Esophagus muscularis mucosa (tissue), 4 donors: ENCODE measurements around the gene SLC38A9. TPM values are rescaled to one million over a fixed set of nuclear protein-coding genes. Genes with fewer than 3 reads are reported as not detected.
A peak's percentile ranks its signal among the peaks of the same experiment; 100 is the strongest.
"Not testable (repeated sequence)": the region's sequence is repeated elsewhere in the genome, so short reads cannot be mapped to it uniquely, and the experiment has no call there.

Experiments
- DNase-seq: peaks from one replicate; pipeline ENCODE4 v3.0.0-alpha.2; 2017; ENCODE audit errors: extremely low spot score
- H3K27ac ChIP-seq, 4 donors: fragments of 200-600 bp; sonication (generic); replicated peaks in 1 of 4; 1 replicate in 3 of 4; 2 replicates in 1 of 4; pipeline ENCODE4 v1.5.1; 2016 to 2019; ENCODE audit warnings: mild to moderate bottlenecking in 1 of 4
- H3K27me3 ChIP-seq, 4 donors: fragments of 200-600 bp; sonication (generic); one replicate each; pipeline versions ENCODE4 v1.5.1 to v1.6.0; 2016 to 2019
- H3K36me3 ChIP-seq, 4 donors: fragments of 200-600 bp; sonication (generic); one replicate each; pipeline ENCODE4 v1.5.1; 2016 to 2019
- H3K4me1 ChIP-seq, 4 donors: fragments of 200-600 bp; sonication (generic); one replicate each; pipeline ENCODE4 v1.5.1; 2016 to 2019
- H3K4me3 ChIP-seq, 4 donors: fragments of 200-600 bp; sonication (generic); 1 replicate in 2 of 4; 2 replicates in 2 of 4; pipeline ENCODE4 v1.5.1; 2016 to 2019; ENCODE audit warnings: mild to moderate bottlenecking in 4 of 4, moderate library complexity in 1 of 4
- H3K9me3 ChIP-seq, 4 donors: fragments of 200-600 bp; sonication (generic); 1 replicate in 3 of 4; 2 replicates in 1 of 4; pipeline ENCODE4 v1.5.1; 2016 to 2019
- EP300 ChIP-seq: sonication (generic); formaldehyde crosslinking; IDR thresholded peaks from one replicate; pipeline ENCODE4 v1.6.1; 2017; ENCODE audit warnings: antibody characterized with exemption
- POLR2A ChIP-seq: fragments of 450-650 bp; IDR thresholded peaks from one replicate; pipeline ENCODE4 v1.6.1; 2017; ENCODE audit warnings: antibody characterized with exemption, moderate library complexity, mild to moderate bottlenecking, low read depth
- POLR2AphosphoS5 ChIP-seq, 2 donors: sonication (generic); formaldehyde crosslinking; IDR thresholded peaks; one replicate each; pipeline ENCODE4 v1.6.1; 2017; ENCODE audit warnings: antibody characterized with exemption in 2 of 2
- WGBS: methylation state at CpG from one replicate; pipeline ENCODE4 v1.1.5; 2018; 5-methylcytosine and 5-hydroxymethylcytosine counted together
- intact Hi-C: fragments of 100-400 bp; cut with DNase I; formaldehyde crosslinking; loops from one replicate; pipeline ENCODE4 v1.15.1; 2023
- total RNA-seq, 4 donors: library from RNA; depleted of rRNA; stranded (reverse); fragments of >200 nt; gene quantifications; one replicate each; pipeline versions ENCODE4 v1.1.0 to v1.2.1, GENCODE V29; 2016
- TF ChIP-seq, protein P1 (sequence below), 3 experiments: fragments of 200-600 bp in 2 of 3; fragments of 450-650 bp in 1 of 3; sonication (generic) in 2 of 3; IDR thresholded peaks; one replicate each; pipeline ENCODE4 v1.5.1; 2017 to 2019; ENCODE audit warnings: antibody characterized with exemption in 3 of 3, mild to moderate bottlenecking in 2 of 3, moderate library complexity in 1 of 3

SLC38A9 gene
- total RNA-seq, 4 donors from 2014 or later = 10.0 to 12.3 (median 11.0) TPM

DNA sequence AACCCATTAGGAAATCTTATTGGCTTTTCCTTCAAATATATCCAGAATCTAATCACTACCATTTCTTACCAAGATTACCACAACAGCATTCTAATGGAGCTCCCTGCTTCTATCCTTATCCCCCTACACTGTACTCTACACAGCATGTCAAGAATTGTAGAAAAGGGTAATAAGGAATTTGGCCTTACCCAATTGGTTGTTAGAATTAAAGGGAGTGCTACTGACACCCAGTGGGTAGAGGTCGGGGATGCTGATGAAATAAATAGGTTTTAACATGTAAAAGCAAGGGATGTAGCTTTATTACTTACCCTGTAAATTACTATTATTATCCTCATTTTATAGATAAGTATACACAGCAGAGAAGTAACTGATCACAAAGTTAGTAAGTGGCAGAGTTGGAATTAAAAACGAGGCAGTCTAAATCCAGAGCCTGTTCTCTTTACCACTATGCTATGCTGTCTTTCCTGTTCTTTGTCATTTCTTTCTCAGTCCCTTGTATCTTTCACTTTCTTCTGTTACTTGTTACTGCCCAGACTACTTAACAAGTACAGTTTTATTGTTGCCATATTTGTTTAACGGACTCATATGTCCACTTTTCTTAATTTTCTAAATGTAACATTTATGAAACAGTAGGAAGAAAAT is 10.5 kb downstream of the SLC38A9 start:
- TF ChIP-seq POLR2A (no peak), EP300 (no peak), POLR2AphosphoS5 (IDR thresholded peaks at IDR 0.05) (no peak)
- TF ChIP-seq, protein P1, sequence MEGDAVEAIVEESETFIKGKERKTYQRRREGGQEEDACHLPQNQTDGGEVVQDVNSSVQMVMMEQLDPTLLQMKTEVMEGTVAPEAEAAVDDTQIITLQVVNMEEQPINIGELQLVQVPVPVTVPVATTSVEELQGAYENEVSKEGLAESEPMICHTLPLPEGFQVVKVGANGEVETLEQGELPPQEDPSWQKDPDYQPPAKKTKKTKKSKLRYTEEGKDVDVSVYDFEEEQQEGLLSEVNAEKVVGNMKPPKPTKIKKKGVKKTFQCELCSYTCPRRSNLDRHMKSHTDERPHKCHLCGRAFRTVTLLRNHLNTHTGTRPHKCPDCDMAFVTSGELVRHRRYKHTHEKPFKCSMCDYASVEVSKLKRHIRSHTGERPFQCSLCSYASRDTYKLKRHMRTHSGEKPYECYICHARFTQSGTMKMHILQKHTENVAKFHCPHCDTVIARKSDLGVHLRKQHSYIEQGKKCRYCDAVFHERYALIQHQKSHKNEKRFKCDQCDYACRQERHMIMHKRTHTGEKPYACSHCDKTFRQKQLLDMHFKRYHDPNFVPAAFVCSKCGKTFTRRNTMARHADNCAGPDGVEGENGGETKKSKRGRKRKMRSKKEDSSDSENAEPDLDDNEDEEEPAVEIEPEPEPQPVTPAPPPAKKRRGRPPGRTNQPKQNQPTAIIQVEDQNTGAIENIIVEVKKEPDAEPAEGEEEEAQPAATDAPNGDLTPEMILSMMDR (IDR thresholded peaks at IDR 0.05) = no peak

DNA sequence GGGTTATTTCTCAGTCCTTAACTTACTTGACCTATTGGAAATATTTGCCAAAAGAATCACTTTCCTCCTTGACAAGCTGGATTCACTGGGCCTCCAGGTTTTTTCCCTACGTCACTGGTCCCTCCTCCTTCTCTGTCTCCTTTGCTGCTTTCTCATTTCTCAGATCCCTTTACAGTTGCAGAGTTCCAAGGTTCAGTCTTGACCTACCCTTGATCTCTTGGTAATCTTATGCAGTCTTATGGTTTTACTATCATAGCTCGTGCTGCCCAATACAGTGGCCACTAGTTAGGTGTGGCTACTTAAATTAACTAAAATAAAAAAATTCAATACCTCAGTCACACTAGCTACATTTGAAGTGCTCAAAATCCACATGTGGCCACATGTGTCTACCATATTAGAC is 11.4 kb downstream of the SLC38A9 start:
- no peak overlapping the region for H3K4me3 ChIP-seq
- no peaks in the 10 kb centered on the region for H3K9me3 ChIP-seq
- intact Hi-C loops = no loop called here
- H3K4me1 ChIP-seq = no peaks in the 10 kb centered on the region
- no peaks in the 10 kb centered on the region for H3K27me3 ChIP-seq
- WGBS = 86% methylated on average over 2 of the region's 2 CpGs
- H3K36me3 ChIP-seq = peaks cover 0 to 11% (median 0%) of the 10 kb centered on the region in 4 donors
- no peak overlapping the region for H3K27ac ChIP-seq
- TF ChIP-seq EP300 (no peak), POLR2A (no peak), POLR2AphosphoS5 (IDR thresholded peaks at IDR 0.05) (no peak)
- TF ChIP-seq, protein P1 (IDR thresholded peaks at IDR 0.05) = no peak
- DNase-seq = no peak

More for the DNA sequence above, 10.5 kb downstream of the SLC38A9 start:
- intact Hi-C loops = no loop called here
- Histone ChIP-seq H3K27me3 (no peaks in the 10 kb centered on the region), H3K4me3 (no peak overlapping the region), H3K9me3 (no peaks in the 10 kb centered on the region), H3K27ac (no peak overlapping the region), H3K4me1 (no peaks in the 10 kb centered on the region), H3K36me3 (peaks cover 0 to 11% (median 0%) of the 10 kb centered on the region in 4 donors)
- no peak for DNase-seq
- WGBS = 90% methylated on average over 3 of the region's 3 CpGs

DNA sequence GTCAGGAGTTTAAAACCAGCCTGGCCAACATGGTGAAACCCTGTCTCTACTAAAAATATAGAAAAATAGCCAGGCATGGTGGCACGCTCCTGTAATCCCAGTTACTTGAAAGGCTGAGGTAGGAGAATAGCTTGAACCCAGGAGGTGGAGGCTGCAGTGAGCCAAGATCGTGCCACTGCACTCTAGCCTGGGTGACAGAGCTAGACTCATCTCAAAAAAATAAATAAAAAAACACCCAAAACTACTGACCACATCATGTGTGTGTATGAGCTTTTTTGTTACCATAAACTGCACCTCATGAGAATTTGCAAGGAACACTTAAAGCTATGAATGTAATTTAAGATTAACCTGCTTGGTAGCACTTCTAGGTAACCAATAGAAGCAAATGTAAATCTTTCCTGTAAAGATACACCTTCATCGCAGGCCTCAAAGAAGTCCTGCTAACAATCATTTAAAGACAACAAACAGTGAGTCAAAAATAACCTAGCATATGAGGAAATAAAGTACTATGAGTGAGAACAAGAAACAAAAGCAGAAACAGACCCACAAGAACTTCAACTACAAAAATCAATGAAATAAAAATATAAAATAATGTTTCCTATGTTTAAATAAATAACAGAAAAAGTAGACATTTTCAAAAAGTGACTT is 13.0 kb downstream of the SLC38A9 start:
- Histone ChIP-seq H3K9me3 (no peaks in the 10 kb centered on the region), H3K27me3 (no peaks in the 10 kb centered on the region), H3K27ac (no peak overlapping the region), H3K4me1 (no peaks in the 10 kb centered on the region), H3K36me3 (peaks cover 0 to 11% (median 0%) of the 10 kb centered on the region in 4 donors), H3K4me3 (no peak overlapping the region)
- TF ChIP-seq, protein P1 (IDR thresholded peaks at IDR 0.05) = no peak
- TF ChIP-seq POLR2AphosphoS5 (IDR thresholded peaks at IDR 0.05) (no peak), POLR2A (no peak), EP300 (no peak)
- intact Hi-C loops = no loop called here
- WGBS = 84% methylated on average over 3 of the region's 3 CpGs
- no peak for DNase-seq

DNA sequence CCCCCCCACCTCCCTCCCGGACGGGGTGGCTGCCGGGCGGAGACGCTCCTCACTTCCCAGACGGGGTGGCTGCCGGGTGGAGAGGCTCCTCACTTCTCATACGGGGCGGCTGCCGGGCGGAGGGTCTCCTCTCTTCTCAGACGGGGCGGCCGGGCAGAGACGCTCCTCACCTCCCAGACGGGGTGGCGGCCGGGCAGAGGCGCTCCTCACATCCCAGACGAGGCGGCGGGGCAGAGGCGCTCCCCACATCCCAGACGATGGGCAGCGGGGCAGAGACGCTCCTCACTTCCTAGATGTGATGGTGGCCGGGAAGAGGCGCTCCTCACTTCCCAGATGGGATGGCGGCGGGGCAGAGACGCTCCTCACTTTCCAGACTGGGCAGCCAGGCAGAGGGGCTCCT is 15.4 kb downstream of the SLC38A9 start:
- H3K4me1 ChIP-seq, H3K27ac ChIP-seq, intact Hi-C loops, H3K4me3 ChIP-seq, DNase-seq, H3K36me3 ChIP-seq, H3K27me3 ChIP-seq, H3K9me3 ChIP-seq: not testable (repeated sequence)
- 96% methylated on average over 18 of the region's 31 CpGs for WGBS

DNA sequence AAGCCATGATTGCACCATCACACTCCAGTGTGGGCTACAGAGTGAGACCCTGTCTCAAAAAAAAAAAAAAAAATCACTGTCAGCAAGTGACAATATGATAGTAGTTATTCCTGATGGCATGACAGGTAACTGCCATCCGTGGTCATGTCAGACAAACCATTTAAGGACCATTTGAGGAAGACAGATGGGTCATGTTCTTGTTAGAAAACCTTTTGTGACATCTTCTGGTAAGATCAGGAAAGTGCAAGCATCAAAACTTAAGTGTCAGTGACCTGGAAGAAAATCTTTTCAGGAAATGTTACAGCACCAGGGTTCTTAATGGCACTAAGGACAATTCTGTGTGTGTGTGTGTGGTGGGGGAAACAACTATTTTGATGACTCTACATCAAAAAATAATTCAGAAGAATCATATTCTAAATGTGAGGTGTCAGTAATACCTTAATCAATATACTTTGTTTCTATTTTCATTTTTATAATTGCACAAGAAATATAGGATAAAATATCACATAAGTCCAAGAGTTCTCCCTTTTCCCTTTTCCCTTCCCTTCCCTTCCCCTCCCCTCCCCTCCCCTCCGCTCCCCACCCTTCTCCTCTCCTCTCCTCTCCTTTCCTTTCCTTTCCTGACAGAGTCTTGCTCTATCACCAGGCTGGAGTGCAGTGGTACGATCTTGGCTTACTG is 17.8 kb downstream of the SLC38A9 start:
- intact Hi-C loops = loop anchor here (5.0 kb wide), 2 partner anchors 162 to 347 kb away; partner anchors contain the start of gene PLPP1
- 70% methylated on average over 3 of the region's 3 CpGs for WGBS
- H3K36me3 ChIP-seq = peaks cover 0 to 5% (median 0%) of the 10 kb centered on the region in 4 donors
- H3K4me1 ChIP-seq = peaks cover 15 to 25% (median 22%) of the 10 kb centered on the region in 4 donors
- DNase-seq = no peak
- no peak for TF ChIP-seq POLR2A
- TF ChIP-seq, protein P1 (IDR thresholded peaks at IDR 0.05) = peak; percentile 33 to 53 (median 37)
- no peak overlapping the region for H3K4me3 ChIP-seq
- H3K27me3 ChIP-seq = no peaks in the 10 kb centered on the region
- no peak overlapping the region for H3K27ac ChIP-seq
- H3K9me3 ChIP-seq = no peaks in the 10 kb centered on the region
